HG02885 (cell line): Measurements from ENCODE around the gene TXNRD3.

Experiments used
- ATAC-seq: cut with Tn5 transposase; IDR thresholded peaks from one replicate; pipeline ENCODE4 v1.9.1; 2021; ENCODE audit warnings: mild to moderate bottlenecking; ENCODE audit not compliant: unreplicated experiment, poor library complexity

TXNRD3 gene

DNA sequence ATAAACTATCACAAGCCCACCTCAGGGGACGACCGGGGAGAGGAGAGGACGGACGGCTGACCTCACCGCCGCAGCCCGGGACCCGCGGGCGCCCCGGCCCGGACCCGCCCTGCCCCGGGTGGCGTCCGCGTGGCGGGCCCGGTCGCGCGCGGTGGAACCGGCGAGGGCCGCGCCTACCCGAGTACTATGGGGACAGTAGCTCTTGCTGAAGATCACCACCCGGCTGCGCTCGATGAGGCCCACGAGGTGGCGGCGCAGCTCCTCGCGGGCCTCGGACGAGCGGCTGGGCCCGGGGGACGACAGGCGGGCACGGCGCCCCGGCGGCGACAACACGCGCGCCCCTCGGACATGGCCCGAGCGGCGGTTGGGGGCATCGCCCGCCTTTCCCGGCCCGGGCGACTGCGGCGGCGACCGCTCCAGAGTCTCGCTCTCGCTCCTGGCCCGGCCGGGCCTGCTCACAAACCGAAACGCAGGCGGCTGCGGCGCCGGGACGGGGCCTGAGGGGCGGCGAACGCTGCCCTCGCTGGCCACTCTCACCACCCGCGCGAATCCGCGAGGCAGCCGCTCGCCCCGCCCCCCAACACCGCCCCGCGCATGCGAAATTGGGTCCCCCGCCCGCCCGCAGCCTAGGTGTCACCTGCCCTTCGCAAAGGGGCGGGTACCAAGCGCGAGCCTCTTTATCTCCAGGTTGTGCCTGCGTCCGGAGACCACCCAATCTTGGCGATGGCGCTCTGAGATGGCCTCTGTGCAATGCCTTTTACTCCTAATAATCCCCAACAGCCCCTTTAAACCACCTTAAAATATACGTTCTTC is at the start of gene TXNRD3:
Gene TXNRD3, minus strand, starts transcription at position 554 of the 813 bp plus-strand sequence.
- no peak for ATAC-seq

DNA sequence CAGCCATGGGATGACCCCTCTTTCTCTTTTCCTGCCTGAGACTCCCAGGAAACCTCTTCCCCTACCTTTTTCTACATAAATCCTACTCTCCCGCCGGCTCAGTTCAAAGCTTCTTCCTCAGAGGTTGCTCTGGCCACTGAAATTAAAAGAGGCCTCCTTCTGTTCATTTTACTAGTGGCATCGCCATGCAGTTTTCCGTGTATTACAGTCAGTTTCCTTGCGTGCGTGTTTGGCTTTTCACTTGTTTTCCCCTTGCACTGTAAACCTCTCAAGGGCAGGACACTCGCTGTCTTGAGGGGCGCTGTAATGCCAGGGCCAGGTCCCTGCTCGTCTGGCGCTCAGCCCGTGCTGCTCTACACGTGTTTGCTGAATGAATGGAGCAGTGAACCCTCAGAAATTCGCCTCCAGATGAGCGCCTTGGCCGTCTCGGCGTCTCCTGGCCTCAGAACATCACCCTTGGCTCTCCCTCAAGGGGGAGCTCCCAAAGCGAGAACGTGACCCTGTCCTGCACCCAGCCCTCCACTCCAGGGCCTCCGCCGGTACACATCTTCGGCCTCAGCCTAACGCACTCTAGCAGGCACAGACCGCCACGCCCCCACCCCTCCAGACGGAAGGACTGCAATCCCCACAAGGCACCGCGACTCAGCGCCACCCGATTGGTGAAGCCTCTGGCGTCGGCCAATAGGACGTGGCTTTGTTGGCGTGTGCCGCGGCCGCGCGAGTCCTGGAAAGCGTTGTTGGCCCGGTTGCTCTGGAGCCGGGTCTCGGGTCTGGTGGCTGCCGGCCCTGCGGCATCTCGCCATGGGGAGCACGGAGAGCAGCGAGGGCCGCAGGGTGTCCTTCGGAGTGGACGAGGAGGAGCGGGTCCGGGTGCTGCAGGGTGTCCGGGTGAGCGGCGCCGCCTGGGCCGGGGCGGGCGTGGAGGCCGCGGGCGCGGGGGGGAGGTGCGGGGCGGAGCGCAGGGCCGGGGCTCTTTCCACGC is 48.9 kb upstream of the TXNRD3 start, which contains the start of gene CHCHD6:
Gene CHCHD6, plus strand, starts transcription at position 729 of the 982 bp plus-strand sequence. Its CDS starts 73 bp downstream, at position 802.
- peak; percentile 98 for ATAC-seq

DNA sequence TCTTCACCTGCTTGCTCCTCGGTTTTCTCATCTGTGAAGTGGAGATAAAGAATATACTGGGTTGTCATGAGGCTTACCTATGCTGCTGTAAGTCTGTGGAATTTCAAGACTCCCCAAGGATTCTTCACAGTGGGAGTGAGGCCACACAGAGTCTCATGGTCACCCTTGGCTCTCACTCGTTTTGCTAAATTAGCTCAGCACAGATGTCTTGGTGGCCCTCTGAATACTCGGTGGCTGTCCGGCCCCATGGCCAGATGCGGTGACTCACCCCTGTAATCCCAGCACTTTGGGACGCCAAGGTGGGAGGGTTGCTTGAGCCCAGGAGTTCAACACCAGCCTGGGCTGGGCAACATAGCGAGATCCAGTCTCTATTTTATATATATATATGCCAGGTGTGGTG is 44.1 kb upstream of the TXNRD3 start:
- no peak for ATAC-seq

DNA sequence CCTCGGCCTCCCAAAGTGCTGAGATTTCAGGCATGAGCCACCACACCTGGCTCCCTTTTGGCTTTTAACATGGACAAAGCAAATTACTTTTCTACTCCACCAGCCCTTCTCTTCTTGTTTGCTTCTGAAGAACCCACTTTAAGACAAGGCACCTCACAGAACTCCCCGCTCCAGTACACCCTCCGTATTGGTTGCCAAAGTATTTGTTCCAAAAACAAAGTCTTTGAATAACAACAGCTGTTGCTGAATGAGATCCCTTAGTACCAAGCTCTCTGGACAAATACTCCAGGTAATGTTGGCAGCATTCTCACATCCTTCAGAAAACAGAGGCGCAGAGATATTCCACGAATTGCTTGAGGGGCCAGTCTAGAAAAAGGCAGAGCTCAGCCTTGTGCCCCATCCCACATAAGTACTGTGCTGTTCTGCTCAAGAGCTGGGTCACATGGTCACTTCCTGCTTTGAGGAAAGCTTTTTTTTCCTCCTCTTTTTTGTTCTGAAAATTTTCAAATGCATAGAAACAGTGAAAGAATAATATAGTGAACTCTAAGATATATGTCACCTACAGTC is 41.9 kb upstream of the TXNRD3 start:
- no peak for ATAC-seq

DNA sequence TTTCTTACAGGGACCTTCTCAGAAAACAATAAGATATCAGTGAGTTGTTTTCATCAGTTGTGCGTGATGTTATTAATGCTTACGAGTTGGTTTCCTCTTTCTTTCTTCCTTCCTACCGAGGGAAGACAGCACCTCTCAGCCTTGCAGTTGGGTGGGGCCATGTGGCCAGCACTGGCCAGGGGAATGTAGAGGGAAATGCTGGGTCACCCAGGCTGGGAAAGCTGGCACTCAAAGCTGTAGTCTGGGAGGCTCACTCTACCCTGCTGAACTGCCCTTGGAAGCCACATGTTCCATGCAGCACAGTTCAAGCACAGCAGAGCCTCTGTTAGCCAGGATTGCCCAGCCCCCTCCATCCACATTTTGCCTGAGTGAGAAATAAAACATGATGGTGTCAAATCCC is 39.0 kb upstream of the TXNRD3 start:
- no peak for ATAC-seq

DNA sequence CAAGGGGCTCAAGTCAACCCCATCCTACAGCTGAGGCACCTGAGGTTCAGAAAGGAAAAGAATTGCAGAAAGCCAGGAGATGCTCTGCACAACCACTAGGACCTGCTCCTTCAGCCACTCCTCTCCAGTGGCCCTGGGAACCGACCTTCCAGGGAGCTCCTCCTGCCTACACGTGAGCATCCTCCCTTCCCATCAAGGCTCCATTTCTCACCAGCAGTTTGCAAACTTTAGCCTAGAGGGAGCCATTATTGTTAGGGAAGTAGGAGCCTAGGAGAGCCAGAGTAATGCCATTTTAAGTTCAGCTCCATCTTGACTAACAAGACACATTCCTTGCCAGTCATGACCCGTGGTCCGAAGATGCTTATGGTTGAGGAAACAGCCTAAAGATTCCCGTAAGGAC is 37.9 kb upstream of the TXNRD3 start:
- ATAC-seq = no peak

DNA sequence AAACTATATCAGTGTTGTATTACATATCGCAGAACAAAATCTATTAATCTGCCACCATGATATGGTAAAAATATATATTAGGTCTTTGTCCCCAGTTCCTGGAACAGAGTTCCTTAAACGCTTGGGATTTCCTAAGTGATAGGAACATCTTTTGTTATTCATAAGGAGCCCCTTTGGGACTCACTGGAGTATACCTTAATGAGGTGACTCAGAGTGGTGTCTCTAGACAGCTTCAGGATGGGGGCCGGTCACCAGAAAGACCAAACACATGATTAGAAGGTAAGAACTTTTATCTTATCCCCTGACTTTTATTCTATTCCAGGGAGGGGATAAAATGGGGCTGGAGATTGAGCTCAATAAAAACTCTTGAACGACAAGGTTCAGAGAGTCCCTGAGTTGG is 36.8 kb upstream of the TXNRD3 start:
- no peak for ATAC-seq

GRCh38 chr3:126685493-126685892 is 30.6 kb upstream of the TXNRD3 start:
- no peak for ATAC-seq

- no peak for ATAC-seq
Measured at GRCh38 chr3:126685021-126685420, 30.1 kb upstream of the TXNRD3 start.

DNA sequence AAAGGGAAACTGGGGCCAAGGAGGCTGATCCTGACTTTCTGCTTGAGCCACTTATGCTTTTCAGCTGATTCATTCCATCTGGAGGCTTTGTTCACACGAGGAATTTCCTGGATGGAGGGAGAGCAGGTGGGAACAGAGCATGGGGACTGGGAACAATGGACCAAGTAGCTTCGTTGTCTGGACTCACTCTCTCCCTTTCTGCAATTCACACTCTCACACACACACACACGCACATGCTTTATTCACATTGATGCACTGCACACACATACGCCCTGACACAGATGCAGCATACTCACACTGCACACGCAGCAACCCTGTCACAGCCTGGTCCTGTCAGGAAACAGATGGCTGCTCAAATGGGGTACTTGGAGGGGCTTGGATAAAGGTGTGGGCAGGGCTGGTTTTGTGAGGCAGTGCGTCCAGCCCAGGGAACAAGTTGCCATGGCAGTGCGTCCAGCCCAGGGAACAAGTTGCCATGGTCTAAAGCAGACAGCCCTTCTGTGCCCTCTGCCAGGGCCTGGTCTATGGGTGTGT is 29.4 kb upstream of the TXNRD3 start:
- no peak for ATAC-seq

DNA sequence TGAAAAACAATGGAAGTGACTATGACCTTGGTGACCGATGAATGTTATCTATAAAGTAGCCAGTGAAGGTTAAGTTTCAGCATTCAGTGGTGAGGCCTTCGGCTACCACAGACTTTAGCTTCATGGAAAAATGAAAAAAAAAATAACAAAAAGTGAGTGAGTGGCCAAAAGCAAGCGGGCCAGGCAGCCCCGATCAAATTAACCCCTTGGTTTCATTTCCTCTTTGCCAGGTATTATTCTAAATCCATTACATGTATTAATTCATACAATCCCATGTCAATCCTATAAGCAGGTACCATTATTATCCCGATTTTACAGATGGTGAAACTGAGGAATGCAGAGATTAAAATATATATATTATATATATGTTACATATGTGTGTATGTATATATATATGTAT is 28.1 kb upstream of the TXNRD3 start:
- no peak for ATAC-seq

DNA sequence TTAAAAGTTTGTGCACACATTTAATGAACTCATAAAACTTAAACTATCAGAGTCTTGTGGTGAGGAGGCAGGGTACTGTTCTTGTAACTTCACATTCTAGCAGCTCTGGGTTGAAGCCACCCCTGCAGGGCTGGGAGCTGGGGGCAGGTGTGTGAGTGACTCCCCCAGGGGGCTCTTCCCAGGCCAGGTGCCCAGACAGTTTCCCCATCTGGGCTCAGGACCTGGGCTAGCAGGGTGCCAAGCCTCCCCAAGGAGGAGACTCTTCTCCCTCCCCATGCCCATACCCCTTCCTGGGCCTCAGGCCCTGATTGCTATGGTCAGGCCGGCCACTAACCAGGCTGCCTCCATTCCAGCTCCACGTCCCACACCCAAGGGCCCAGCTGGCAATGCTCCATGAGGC is 27.1 kb upstream of the TXNRD3 start:
- ATAC-seq = no peak

GRCh38 chr3:126680667-126681055 is 25.7 kb upstream of the TXNRD3 start:
- no peak for ATAC-seq

- ATAC-seq = no peak
Measured at GRCh38 chr3:126679831-126680666, 25.1 kb upstream of the TXNRD3 start.

DNA sequence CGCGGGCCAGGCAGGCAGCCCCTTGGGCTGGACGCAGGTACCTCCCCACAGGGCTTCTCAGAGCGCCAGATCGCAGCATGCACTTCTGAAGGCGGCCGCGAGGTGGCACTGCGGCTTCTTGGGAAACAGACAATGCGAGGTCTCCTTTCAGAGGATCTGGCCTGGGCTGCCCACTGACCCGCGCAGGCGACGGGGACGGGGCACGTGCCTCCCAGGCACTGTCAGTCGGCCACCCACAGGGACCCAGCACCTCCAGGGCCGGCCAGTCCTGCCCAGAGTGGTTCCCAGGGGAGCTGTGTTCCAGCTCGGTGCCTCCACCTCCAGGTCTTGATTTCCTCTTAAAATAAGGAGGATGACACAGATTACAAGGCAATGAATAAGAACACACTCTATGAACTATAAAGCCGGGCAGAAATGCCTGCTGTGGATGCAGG is 24.4 kb upstream of the TXNRD3 start:
- no peak for ATAC-seq

DNA sequence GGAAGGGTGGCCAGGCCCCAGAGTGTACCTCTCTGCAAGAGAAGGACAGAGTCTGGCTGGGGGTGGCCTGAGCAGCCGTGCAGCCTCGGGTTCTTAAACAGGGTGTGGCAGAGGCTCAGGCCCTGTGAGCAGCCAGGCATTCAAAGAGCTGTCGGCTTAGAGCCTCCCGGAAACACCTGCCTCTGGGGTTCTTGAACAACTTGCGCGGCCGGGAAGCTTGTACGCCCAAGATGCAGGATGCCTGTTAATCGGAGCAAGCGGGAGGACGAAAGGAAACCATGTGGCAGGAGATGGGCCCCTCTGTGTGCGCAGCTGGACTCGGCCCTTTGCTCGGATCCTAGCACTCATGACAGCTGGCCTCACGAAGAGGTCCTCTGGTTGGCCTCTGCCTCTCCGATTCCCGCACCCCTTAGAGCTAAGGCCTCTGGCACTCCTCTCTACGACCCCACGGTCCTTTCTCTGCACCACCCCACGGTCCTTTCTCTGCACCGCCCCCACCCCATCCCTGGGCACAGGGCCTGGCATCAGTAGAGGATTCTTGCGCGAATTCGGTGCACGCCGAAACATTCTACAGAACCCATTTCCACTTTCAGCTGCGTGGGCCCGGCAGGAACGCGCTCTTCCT is 23.9 kb upstream of the TXNRD3 start:
- ATAC-seq = no peak

- no peak for ATAC-seq
Measured at GRCh38 chr3:126677862-126678503, 23.1 kb upstream of the TXNRD3 start.

DNA sequence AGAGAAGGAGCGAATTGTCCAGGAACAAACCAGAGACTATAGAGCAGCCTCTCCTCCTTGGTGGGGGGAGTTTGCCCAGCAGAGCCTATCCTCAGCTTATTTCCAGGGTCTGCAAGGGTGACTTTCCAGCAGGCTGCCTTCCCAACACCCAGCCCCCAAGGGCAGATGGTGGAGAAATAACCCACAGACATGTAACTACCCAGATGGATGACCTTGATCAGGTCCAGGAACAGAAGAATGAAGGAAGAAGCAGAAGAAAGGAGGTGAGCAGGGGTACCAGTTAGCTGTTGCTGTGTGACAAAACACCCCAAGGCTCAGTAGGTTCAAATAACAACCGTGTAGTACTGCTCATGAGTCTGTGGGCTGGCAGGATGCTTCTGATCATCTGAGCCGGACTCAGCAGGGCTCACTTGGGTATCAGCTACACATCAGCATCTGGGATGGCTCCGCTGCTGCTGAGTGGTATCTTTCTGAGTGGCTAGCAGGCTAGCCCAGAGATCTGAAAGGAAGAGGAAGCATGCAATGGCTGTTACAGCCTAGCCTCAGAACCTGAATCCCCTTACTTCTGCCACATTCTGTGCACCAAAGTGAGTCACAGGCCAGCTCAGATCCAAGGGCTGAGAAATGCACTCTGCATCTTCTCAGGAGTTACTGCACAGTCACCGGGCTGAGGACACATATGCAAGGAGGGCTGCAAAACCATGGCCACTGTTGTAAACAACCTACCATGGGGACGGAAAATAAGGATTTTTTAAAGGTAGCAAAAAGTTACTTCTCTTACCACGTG is 22.2 kb upstream of the TXNRD3 start:
- no peak for ATAC-seq
